HepG2 (cell line): ENCODE measurements around the gene ADCY6. TPM values are rescaled to one million over a fixed set of nuclear protein-coding genes. Genes with fewer than 3 reads are reported as not detected.
A peak's percentile ranks its signal among the peaks of the same experiment; 100 is the strongest.

Experiments
- ARID2 ChIP-seq: sonication (generic); formaldehyde crosslinking; IDR thresholded peaks from 2 replicates; pipeline ENCODE4 v1.8.1; 2022; ENCODE audit warnings: mild to moderate bottlenecking, missing genetic modification reagents, borderline replicate concordance
- CC2D1A ChIP-seq: sonication (generic); formaldehyde crosslinking; IDR thresholded peaks from 2 replicates; pipeline ENCODE4 v1.8.1; 2023; ENCODE audit warnings: mild to moderate bottlenecking, missing genetic modification reagents
- CEBPG ChIP-seq: IDR thresholded peaks from 2 replicates; pipeline ENCODE4 v1.6.1; 2016
- ERF ChIP-seq: IDR thresholded peaks from 2 replicates; pipeline ENCODE4 v1.6.1; 2018; ENCODE audit warnings: missing biosample characterization, missing genetic modification reagents
- FLYWCH1 ChIP-seq: sonication (generic); formaldehyde crosslinking; IDR thresholded peaks from 2 replicates; pipeline ENCODE4 v1.8.1; 2023; ENCODE audit warnings: mild to moderate bottlenecking, missing genetic modification reagents
- FOXP1 ChIP-seq, 2 experiments: fragments of 450-650 bp in 1 of 2; IDR thresholded peaks; 2 replicates each; pipeline ENCODE4 v1.6.1; 2017 to 2018; ENCODE audit warnings: antibody characterized with exemption in 1 of 2
- FUBP1 ChIP-seq: sonication (generic); formaldehyde crosslinking; IDR thresholded peaks from 2 replicates; pipeline ENCODE4 v1.5.1; 2020; ENCODE audit warnings: missing genetic modification reagents, mild to moderate bottlenecking, borderline replicate concordance
- HNF4G ChIP-seq, 2 experiments: sonication (generic) in 1 of 2; formaldehyde crosslinking in 1 of 2; IDR thresholded peaks; 2 replicates each; pipeline versions ENCODE4 v1.4.0 to v1.6.1; 2011 to 2020; ENCODE audit warnings: borderline replicate concordance in 2 of 2, low read depth in 2 of 2, mild to moderate bottlenecking in 2 of 2, low read length in 1 of 2, missing genetic modification reagents in 1 of 2, moderate library complexity in 1 of 2
- HNRNPH1 ChIP-seq: fragments of 200-400 bp; formaldehyde crosslinking; optimal IDR thresholded peaks from 2 replicates; pipeline ENCODE3; 2017; ENCODE audit warnings: mild to moderate bottlenecking, low read depth, low read length
- KDM5B ChIP-seq: sonication (generic); formaldehyde crosslinking; IDR thresholded peaks from 2 replicates; pipeline ENCODE4 v1.4.0; 2020; ENCODE audit warnings: missing genetic modification reagents, mild to moderate bottlenecking, borderline replicate concordance
- KLF11 ChIP-seq: IDR thresholded peaks from 2 replicates; pipeline ENCODE4 v1.6.1; 2016; ENCODE audit warnings: missing compliant biosample characterization
- MAF1 ChIP-seq: sonication (generic); formaldehyde crosslinking; IDR thresholded peaks from 2 replicates; pipeline ENCODE4 v1.5.0; 2020; ENCODE audit warnings: missing genetic modification reagents, borderline replicate concordance
- MXD4 ChIP-seq: IDR thresholded peaks from 2 replicates; pipeline ENCODE4 v1.6.1; 2016; ENCODE audit warnings: mild to moderate bottlenecking, missing biosample characterization, missing genetic modification reagents
- NFIC ChIP-seq: IDR thresholded peaks from 2 replicates; pipeline ENCODE4 v1.6.1; 2012; ENCODE audit warnings: mild to moderate bottlenecking, low read length, inconsistent platforms
- TFAP4 ChIP-seq: sonication (generic); IDR thresholded peaks from 2 replicates; pipeline ENCODE4 v1.6.1; 2016; ENCODE audit warnings: low read depth, borderline replicate concordance
- THAP11 ChIP-seq: IDR thresholded peaks from 2 replicates; pipeline ENCODE4 v1.6.1; 2016; ENCODE audit warnings: missing biosample characterization, missing genetic modification reagents
- UBTF ChIP-seq: sonication (generic); formaldehyde crosslinking; IDR thresholded peaks from 2 replicates; pipeline ENCODE4 v1.4.0; 2020; ENCODE audit warnings: mild to moderate bottlenecking, missing genetic modification reagents
- ZKSCAN5 ChIP-seq: sonication (generic); formaldehyde crosslinking; IDR thresholded peaks from 2 replicates; pipeline ENCODE4 v1.5.1; 2020; ENCODE audit warnings: mild to moderate bottlenecking, missing genetic modification reagents
- ZNF263 ChIP-seq: sonication (generic); formaldehyde crosslinking; IDR thresholded peaks from 2 replicates; pipeline ENCODE4 v1.4.0; 2020; ENCODE audit warnings: missing genetic modification reagents
- ZNF3 ChIP-seq: IDR thresholded peaks from 2 replicates; pipeline ENCODE4 v1.7.0; 2017; ENCODE audit warnings: inconsistent platforms
- ZNF329 ChIP-seq: sonication (generic); formaldehyde crosslinking; IDR thresholded peaks from 2 replicates; pipeline ENCODE4 v1.9.0; 2021; ENCODE audit warnings: low read depth, mild to moderate bottlenecking, missing genetic modification reagents
- ZNF441 ChIP-seq: sonication (generic); formaldehyde crosslinking; IDR thresholded peaks from 2 replicates; pipeline ENCODE4 v1.7.0; 2021; ENCODE audit warnings: missing genetic modification reagents, borderline replicate concordance
- ZNF557 ChIP-seq: sonication (generic); formaldehyde crosslinking; IDR thresholded peaks from 2 replicates; pipeline ENCODE4 v1.4.0; 2020; ENCODE audit warnings: missing genetic modification reagents
- ZNF576 ChIP-seq: sonication (generic); formaldehyde crosslinking; IDR thresholded peaks from 2 replicates; pipeline ENCODE4 v1.4.0; 2020; ENCODE audit warnings: mild to moderate bottlenecking, missing genetic modification reagents
- ZNF737 ChIP-seq: sonication (generic); formaldehyde crosslinking; IDR thresholded peaks from 2 replicates; pipeline ENCODE4 v1.5.0; 2020; ENCODE audit warnings: missing genetic modification reagents, mild to moderate bottlenecking, borderline replicate concordance
- ZNF768 ChIP-seq: sonication (generic); formaldehyde crosslinking; IDR thresholded peaks from 2 replicates; pipeline ENCODE4 v1.4.0; 2020; ENCODE audit warnings: missing genetic modification reagents
- polyA plus RNA-seq, 8 experiments: library from polyadenylated mRNA; depleted of rRNA in 3 of 8; stranded (reverse) in 7 of 8; unstranded in 1 of 8; fragments of >200 nt; fragmentation: Illumina TruSeq in 4 of 8; extraction: Trizol in 4 of 8; gene quantifications; 2 replicates each; pipeline versions ENCODE4 v1.2.1 to v1.2.3, GENCODE V29; 2011 to 2016; ENCODE audit warnings: low read depth in 4 of 8, missing spikeins in 1 of 8, mixed read lengths in 1 of 8; ENCODE audit not compliant: insufficient read depth in 1 of 8
- total RNA-seq, 5 experiments: library from RNA; depleted of rRNA; stranded (reverse); fragments of >200 nt; fragmentation: Illumina TruSeq; extraction: Trizol; gene quantifications; 2 replicates each; pipeline ENCODE4 v1.2.3, GENCODE V29; 2016; ENCODE audit warnings: low read depth in 1 of 5

Gene ADCY6
- total and polyA plus RNA-seq, 2 of the 13 experiments (the other 11 are each of a cell fraction or from before 2014, with no cell fraction given), result 10.6 to 11.8 TPM

GRCh38 chr12:48814262-48815125, 25.6 kb upstream of the ADCY6 start (continued):
- TF ChIP-seq UBTF (CRISPR knock-in tag) (peak; percentile 93; the same call in 1 of the 2 replicates), HNRNPH1 (no peak), CEBPG (CRISPR knock-in tag) (no peak), ZNF329 (CRISPR knock-in tag) (no peak), TFAP4 (no peak; the same call in 1 of the 2 replicates), ZNF557 (CRISPR knock-in tag) (no peak), THAP11 (CRISPR knock-in tag) (peak; percentile 43; the same call in 1 of the 2 replicates), CC2D1A (CRISPR knock-in tag) (0 out of 2 replicates have a peak, but pooled peaks have one; percentile 66), ZNF576 (CRISPR knock-in tag) (no peak), FLYWCH1 (CRISPR knock-in tag) (no peak), ZNF3 (CRISPR knock-in tag) (no peak), ZNF263 (CRISPR knock-in tag) (no peak), ZNF737 (no peak), ARID2 (CRISPR knock-in tag) (peak; percentile 65; the same call in 1 of the 2 replicates), MAF1 (CRISPR knock-in tag) (no peak), ZKSCAN5 (CRISPR knock-in tag) (no peak), FOXP1 (IDR thresholded peaks at IDR 0.05) (no peak), FOXP1 (CRISPR knock-in tag; IDR thresholded peaks at IDR 0.05) (no peak), FUBP1 (CRISPR knock-in tag) (no peak), NFIC (no peak), KLF11 (CRISPR knock-in tag) (no peak), ZNF441 (CRISPR knock-in tag) (no peak), ZNF768 (peak; percentile 79), ERF (peak; percentile 90), MXD4 (CRISPR knock-in tag) (peak; percentile 50; the same call in 1 of the 2 replicates), HNF4G (IDR thresholded peaks at IDR 0.05; ENCODE audit: borderline replicate concordance, low read depth, low read length) (no peak), HNF4G (CRISPR knock-in tag; IDR thresholded peaks at IDR 0.05; ENCODE audit: borderline replicate concordance, low read depth) (no peak), KDM5B (CRISPR knock-in tag) (peak; percentile 92)
